ENCODE measurements around the gene CHST11.
A peak's percentile ranks its signal among the peaks of the same experiment; 100 is the strongest.

CHST11 gene

DNA sequence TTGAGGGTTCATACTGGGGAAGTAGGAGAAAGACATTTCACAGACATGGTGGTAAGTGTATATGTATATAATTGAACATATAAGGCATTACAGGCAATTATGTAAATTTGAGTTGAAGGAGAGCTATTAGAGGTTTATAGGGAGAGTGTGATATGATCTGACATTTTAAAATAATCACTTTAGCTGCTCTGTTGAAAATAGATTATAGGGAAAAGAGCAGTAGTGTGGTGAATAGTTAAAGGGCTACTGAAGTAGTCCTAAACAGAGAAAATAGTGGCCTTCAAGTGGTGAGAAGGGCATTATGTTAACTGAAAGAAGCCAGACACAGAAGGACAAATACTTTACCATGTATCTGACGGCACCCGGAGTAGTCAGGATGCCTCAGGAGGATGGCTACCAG is 267.1 kb downstream of the CHST11 start:
- Histone ChIP-seq H3K9ac (ENCODE audit: insufficient read length) (no peak overlapping the region), H3K4me3 (no peak overlapping the region), H3K36me3 (ENCODE audit: insufficient read depth, low read length) (no peaks in the 10 kb centered on the region), H3K27ac (peak overlapping the region; percentile 37; the same call in 1 of the 2 replicates), H3K9me3 (ENCODE audit: low read depth, low read length) (no peaks in the 10 kb centered on the region)
- no peak for DNase-seq (ENCODE audit: low read depth, low spot score)
- no peak for TF ChIP-seq EZH2 (IDR thresholded peaks at IDR 0.05)
- TF ChIP-seq POLR2AphosphoS5 (IDR thresholded peaks at IDR 0.05; ENCODE audit: borderline replicate concordance, low read depth, low read length), result no peak
- no peak for TF ChIP-seq FOXP2 (optimal IDR thresholded peaks at IDR 0.05; ENCODE audit: control extremely low read depth, extremely low read length, insufficient read depth)

DNA sequence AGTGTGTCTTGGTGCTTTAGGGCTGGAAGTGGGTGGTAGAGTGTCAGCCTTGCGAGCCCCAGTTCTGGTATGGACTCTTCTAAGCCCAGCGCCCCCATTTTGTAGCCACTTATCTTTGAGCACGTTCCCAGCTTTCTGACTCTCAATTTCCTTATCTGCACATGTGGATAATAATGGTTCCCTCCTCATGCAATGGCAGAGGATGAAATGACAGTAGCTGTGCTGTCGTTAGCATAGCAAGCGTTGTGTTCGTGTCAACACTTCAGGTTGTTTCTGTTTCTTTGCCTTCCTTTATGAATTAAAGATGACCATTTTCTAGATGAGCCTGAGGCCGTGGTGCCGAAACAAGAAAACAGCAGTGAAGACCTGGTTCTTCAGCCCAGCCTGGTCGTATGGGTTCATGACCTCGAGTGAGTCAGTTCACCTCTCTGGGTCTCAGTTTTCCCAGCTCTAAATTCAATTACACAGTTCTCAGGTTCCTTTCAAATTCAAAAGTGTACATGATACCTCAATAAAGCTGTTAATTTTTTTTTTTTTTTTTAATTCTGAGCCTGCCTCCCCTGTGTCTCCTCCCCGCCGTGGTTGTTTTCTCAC is 268.3 kb downstream of the CHST11 start:
- DNase-seq (ENCODE audit: low read depth, low spot score), result no peak
- no peak overlapping the region for H3K9ac ChIP-seq (ENCODE audit: insufficient read length)
- no peaks in the 10 kb centered on the region for H3K36me3 ChIP-seq (ENCODE audit: insufficient read depth, low read length)
- TF ChIP-seq FOXP2 (optimal IDR thresholded peaks at IDR 0.05; ENCODE audit: control extremely low read depth, extremely low read length, insufficient read depth), result no peak
- no peak for TF ChIP-seq POLR2AphosphoS5 (IDR thresholded peaks at IDR 0.05; ENCODE audit: borderline replicate concordance, low read depth, low read length)
- no peak for TF ChIP-seq EZH2 (IDR thresholded peaks at IDR 0.05)
- no peaks in the 10 kb centered on the region for H3K9me3 ChIP-seq (ENCODE audit: low read depth, low read length)
- no peak overlapping the region for H3K4me3 ChIP-seq
- no peak overlapping the region for H3K27ac ChIP-seq

DNA sequence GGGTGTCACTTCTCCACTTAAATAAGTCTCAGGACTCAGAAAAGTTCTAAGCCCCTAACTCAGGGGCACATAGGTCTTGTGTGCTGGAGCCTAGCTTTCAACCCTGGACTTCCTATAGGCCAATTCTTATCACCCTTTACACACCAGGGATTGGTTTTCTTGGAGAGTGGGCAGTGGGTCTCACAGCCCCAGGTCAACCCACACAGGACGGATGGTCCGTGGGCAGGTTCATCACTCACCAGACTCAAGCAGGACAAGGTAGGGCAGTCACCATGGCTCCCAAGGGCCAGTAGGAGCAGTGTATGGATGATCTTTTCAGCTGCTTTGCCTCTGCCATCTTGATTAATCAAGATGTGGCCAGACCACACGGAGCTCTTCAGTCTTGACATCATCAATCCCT is 268.9 kb downstream of the CHST11 start:
- no peak for TF ChIP-seq POLR2AphosphoS5 (IDR thresholded peaks at IDR 0.05; ENCODE audit: borderline replicate concordance, low read depth, low read length)
- no peaks in the 10 kb centered on the region for H3K36me3 ChIP-seq (ENCODE audit: insufficient read depth, low read length)
- no peaks in the 10 kb centered on the region for H3K9me3 ChIP-seq (ENCODE audit: low read depth, low read length)
- no peak overlapping the region for H3K9ac ChIP-seq (ENCODE audit: insufficient read length)
- DNase-seq (ENCODE audit: low read depth, low spot score), result no peak
- no peak overlapping the region for H3K4me3 ChIP-seq
- H3K27ac ChIP-seq, result no peak overlapping the region

DNA sequence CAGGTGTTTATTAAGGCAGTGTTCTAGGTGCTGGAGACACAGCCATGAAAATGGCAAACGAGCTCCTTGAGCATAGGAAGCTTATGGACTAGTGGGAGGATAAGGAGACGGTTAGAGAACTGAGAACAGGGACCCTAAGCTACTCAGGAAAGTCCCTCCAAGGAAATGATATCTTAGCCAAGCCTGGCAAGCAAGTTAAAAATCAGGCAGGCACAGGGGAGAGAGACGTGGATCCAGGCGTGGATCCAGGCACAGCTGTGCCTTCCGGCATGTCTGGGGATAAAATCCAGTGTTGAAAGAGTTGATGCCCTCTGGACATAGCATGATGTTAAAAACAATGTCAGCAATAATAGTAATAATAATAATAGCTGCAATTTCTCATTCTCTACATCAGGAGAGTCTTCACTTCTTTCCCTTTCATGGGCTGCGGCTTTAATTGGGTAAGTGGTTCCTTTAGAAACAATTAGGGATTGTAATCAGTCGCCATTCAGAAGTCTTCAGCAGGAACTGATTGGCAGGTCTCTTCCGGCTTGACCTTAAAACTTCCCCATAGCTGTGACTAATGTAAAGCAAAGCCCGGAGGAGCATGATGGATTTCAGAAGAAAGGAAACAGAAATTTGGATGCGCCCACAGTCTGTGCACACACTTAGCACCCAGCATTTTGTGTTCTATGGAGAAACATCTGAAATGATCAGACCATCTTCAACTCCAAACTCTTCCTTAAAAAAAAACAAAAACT is 271.1 kb downstream of the CHST11 start:
- Histone ChIP-seq H3K36me3 (ENCODE audit: insufficient read depth, low read length) (no peaks in the 10 kb centered on the region), H3K4me3 (no peak overlapping the region), H3K27ac (no peak overlapping the region), H3K9me3 (ENCODE audit: low read depth, low read length) (no peaks in the 10 kb centered on the region), H3K9ac (ENCODE audit: insufficient read length) (no peak overlapping the region)
- DNase-seq (ENCODE audit: low read depth, low spot score), result no peak
- TF ChIP-seq FOXP2 (optimal IDR thresholded peaks at IDR 0.05; ENCODE audit: control extremely low read depth, extremely low read length, insufficient read depth), result no peak
- TF ChIP-seq EZH2 (IDR thresholded peaks at IDR 0.05), result no peak
- no peak for TF ChIP-seq POLR2AphosphoS5 (IDR thresholded peaks at IDR 0.05; ENCODE audit: borderline replicate concordance, low read depth, low read length)

DNA sequence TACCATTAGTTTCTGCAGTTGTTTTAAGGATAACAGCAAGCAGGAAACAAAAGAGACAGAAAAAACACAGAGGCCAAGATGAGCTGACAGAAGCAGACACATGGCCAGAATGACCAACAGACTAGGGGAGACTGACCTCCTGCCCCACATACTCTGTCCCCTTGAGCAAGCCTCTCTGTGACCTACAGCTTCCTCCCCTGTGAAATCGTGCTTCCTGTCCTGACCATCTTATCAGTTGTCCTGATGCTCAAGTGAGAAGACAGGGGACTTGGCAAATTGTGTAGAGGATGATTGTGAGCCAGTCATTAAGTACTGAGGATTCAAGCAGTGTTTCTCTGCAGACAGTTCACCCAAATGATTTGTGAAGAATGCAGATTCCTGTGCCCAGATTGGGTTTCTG is 272.3 kb downstream of the CHST11 start:
- no peak for TF ChIP-seq POLR2AphosphoS5 (IDR thresholded peaks at IDR 0.05; ENCODE audit: borderline replicate concordance, low read depth, low read length)
- no peak for TF ChIP-seq EZH2 (IDR thresholded peaks at IDR 0.05)
- no peak for TF ChIP-seq FOXP2 (optimal IDR thresholded peaks at IDR 0.05; ENCODE audit: control extremely low read depth, extremely low read length, insufficient read depth)
- no peak overlapping the region for H3K4me3 ChIP-seq

DNA sequence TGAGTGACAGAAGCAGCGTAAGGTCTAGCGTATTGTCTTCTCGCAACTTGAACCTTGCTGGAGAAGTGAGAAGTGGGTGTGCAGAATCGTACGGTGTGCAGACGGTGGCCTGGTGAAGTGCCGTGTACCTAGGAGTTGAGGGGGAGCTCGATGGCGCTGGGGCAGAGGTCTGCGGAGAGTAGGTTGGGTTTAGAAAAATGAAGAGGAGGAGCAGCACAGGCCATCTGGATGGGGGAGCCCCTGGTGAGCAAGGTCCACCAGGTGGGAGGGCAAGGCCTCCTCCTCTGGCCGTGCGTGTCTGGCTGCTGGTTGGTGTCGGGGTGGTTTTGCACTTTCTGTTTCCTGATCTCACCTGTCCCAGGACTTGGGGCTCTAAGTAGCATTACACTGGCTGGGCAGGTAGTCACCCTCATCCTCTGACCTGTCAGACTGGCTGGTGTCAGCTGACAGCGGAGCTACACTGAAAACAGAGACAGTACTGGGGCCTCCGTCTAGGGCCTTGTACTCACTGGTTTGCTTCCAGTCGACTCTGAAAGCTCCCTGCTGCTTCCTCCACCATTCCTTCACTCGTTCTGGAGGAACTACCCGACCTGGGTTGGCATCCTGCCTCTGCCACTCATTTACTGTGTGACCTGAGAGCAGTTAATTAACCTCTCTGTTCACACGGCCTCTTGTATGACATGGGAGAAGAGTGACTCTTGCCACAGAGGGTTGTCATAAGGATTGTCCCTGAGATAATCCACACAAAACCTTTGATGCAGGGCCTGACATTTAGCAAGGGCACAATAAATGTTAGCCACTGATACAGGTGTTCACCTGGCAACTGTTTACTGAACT is 273.1 kb downstream of the CHST11 start:
- TF ChIP-seq POLR2AphosphoS5 (IDR thresholded peaks at IDR 0.05; ENCODE audit: borderline replicate concordance, low read depth, low read length) (no peak), FOXP2 (optimal IDR thresholded peaks at IDR 0.05; ENCODE audit: control extremely low read depth, extremely low read length, insufficient read depth) (no peak), EZH2 (IDR thresholded peaks at IDR 0.05) (no peak)
- no peaks in the 10 kb centered on the region for H3K36me3 ChIP-seq (ENCODE audit: insufficient read depth, low read length)

More for the DNA sequence above, 272.3 kb downstream of the CHST11 start:
- Histone ChIP-seq H3K27ac (no peak overlapping the region), H3K9ac (ENCODE audit: insufficient read length) (no peak overlapping the region), H3K36me3 (ENCODE audit: insufficient read depth, low read length) (no peaks in the 10 kb centered on the region), H3K9me3 (ENCODE audit: low read depth, low read length) (no peaks in the 10 kb centered on the region)
- DNase-seq (ENCODE audit: low read depth, low spot score), result no peak

DNA sequence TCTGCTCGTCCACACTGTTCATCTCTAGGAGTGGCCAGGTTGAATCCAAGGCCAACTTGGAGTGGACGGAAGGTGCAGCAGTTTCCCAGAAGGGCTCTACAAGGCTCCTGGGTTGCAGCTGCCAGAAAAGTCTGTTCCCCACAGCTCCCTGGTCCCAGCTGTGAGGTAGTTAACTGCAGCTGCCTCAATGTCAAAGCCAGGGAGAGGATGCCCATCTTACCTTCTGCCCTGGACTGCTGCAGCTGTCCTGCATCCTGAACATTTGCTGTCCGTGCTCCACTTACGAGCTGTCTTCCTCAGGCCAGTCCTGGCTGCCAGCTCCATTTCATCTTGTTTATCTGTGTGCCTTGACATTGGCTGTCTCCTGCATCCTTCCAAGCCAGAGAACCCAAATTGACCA is 274.0 kb downstream of the CHST11 start:
- no peak overlapping the region for H3K27ac ChIP-seq
- DNase-seq (ENCODE audit: low read depth, low spot score), result no peak
- TF ChIP-seq FOXP2 (optimal IDR thresholded peaks at IDR 0.05; ENCODE audit: control extremely low read depth, extremely low read length, insufficient read depth) (no peak), EZH2 (IDR thresholded peaks at IDR 0.05) (no peak), POLR2AphosphoS5 (IDR thresholded peaks at IDR 0.05; ENCODE audit: borderline replicate concordance, low read depth, low read length) (no peak)
- no peak overlapping the region for H3K4me3 ChIP-seq
- no peaks in the 10 kb centered on the region for H3K36me3 ChIP-seq (ENCODE audit: insufficient read depth, low read length)
- no peaks in the 10 kb centered on the region for H3K9me3 ChIP-seq (ENCODE audit: low read depth, low read length)
- H3K9ac ChIP-seq (ENCODE audit: insufficient read length), result no peak overlapping the region

More for the DNA sequence above, 273.1 kb downstream of the CHST11 start:
- Histone ChIP-seq H3K27ac (no peak overlapping the region), H3K9ac (ENCODE audit: insufficient read length) (no peak overlapping the region), H3K9me3 (ENCODE audit: low read depth, low read length) (no peaks in the 10 kb centered on the region), H3K4me3 (no peak overlapping the region)
- DNase-seq (ENCODE audit: low read depth, low spot score), result no peak

DNA sequence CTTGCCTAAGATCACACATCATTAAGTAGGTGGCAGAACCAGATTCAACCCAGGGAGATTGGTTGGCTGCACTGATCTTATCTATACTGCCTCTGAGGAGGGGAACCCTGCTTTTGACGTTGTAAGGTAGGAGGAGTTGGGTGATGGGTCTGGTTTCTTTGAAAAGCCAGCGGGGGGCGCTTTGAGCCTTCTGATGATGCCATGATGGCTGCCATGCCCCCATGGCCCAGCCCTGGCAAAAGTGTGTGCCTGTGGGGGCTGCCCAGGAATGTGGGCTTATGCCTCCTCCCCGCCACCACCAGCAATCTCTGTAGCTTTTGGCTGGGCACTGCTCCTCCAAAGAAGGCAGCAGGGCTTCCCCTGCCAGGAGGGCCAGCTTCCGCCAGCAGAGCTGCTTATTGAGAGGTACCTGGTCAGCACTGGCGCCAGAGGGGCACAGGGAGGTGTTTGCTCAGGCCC is 277.0 kb downstream of the CHST11 start:
- no peak for DNase-seq (ENCODE audit: low read depth, low spot score)
- no peaks in the 10 kb centered on the region for H3K36me3 ChIP-seq (ENCODE audit: insufficient read depth, low read length)
- H3K27ac ChIP-seq, result no peak overlapping the region
- TF ChIP-seq FOXP2 (optimal IDR thresholded peaks at IDR 0.05; ENCODE audit: control extremely low read depth, extremely low read length, insufficient read depth) (no peak), POLR2AphosphoS5 (IDR thresholded peaks at IDR 0.05; ENCODE audit: borderline replicate concordance, low read depth, low read length) (no peak), EZH2 (IDR thresholded peaks at IDR 0.05) (no peak)
- no peak overlapping the region for H3K4me3 ChIP-seq
- H3K9me3 ChIP-seq (ENCODE audit: low read depth, low read length), result no peaks in the 10 kb centered on the region
- no peak overlapping the region for H3K9ac ChIP-seq (ENCODE audit: insufficient read length)
